ENCODE measurements around the gene DCST1. TPM values are rescaled to one million over a fixed set of nuclear protein-coding genes. Genes with fewer than 3 reads are reported as not detected.

DCST1 gene
- total and polyA plus RNA-seq, 2 of the 13 experiments (the other 11 are each of a cell fraction or from before 2014, with no cell fraction given), result 0.04 TPM; not detected in 1

GRCh38 chr1:155070721-155071569 is 37.3 kb downstream of the DCST1 start (continued):
- TF ChIP-seq ZNF687 (CRISPR knock-in tag; IDR thresholded peaks at IDR 0.05), result peak; percentile 86
- TF ChIP-seq ARID4A (CRISPR knock-in tag; IDR thresholded peaks at IDR 0.05; ENCODE audit: borderline replicate concordance), result peak; percentile 36; the same call in 1 of the 2 replicates
- peak; percentile 71; the same call in 1 of the 2 replicates for TF ChIP-seq KDM5B (CRISPR knock-in tag; IDR thresholded peaks at IDR 0.05; ENCODE audit: borderline replicate concordance)
- TF ChIP-seq MXD3 (CRISPR knock-in tag; IDR thresholded peaks at IDR 0.05), result 0 out of 2 replicates have a peak, but pooled peaks have one; percentile 44
- TF ChIP-seq ZNF605 (CRISPR knock-in tag; IDR thresholded peaks at IDR 0.05), result peak; percentile 58; the same call in 1 of the 2 replicates
- TF ChIP-seq ZNF556 (CRISPR knock-in tag; IDR thresholded peaks at IDR 0.05; ENCODE audit: borderline replicate concordance), result 0 out of 2 replicates have a peak, but pooled peaks have one; percentile 1
- no peak for TF ChIP-seq IRF9 (CRISPR knock-in tag; IDR thresholded peaks at IDR 0.05; ENCODE audit: borderline replicate concordance)
- no peak for TF ChIP-seq PAX8 (CRISPR knock-in tag; IDR thresholded peaks at IDR 0.05; ENCODE audit: borderline replicate concordance)
- no peak for TF ChIP-seq CEBPG (CRISPR knock-in tag; IDR thresholded peaks at IDR 0.05)
- no peak for TF ChIP-seq ZNF607 (CRISPR knock-in tag; IDR thresholded peaks at IDR 0.05; ENCODE audit: borderline replicate concordance)
- TF ChIP-seq ZSCAN29 (CRISPR knock-in tag; conservative IDR thresholded peaks at IDR 0.05), result no peak
- no peak for TF ChIP-seq PPARG (CRISPR knock-in tag; conservative IDR thresholded peaks at IDR 0.05)
- no peak for TF ChIP-seq ZNF44 (CRISPR knock-in tag; IDR thresholded peaks at IDR 0.05)
- TF ChIP-seq HNF1B (CRISPR knock-in tag; IDR thresholded peaks at IDR 0.05), result peak; percentile 34; the same call in 1 of the 2 replicates
- no peak for TF ChIP-seq ETV6 (CRISPR knock-in tag; conservative IDR thresholded peaks at IDR 0.05)
- peak; percentile 84 for TF ChIP-seq XRCC5 (optimal IDR thresholded peaks at IDR 0.05; ENCODE audit: low read length)
- peak; percentile 41; the same call in 1 of the 2 replicates for TF ChIP-seq DMAP1 (CRISPR knock-in tag; IDR thresholded peaks at IDR 0.05)
